ENCODE data around the gene OR4A16.

Gene OR4A16, protein sequence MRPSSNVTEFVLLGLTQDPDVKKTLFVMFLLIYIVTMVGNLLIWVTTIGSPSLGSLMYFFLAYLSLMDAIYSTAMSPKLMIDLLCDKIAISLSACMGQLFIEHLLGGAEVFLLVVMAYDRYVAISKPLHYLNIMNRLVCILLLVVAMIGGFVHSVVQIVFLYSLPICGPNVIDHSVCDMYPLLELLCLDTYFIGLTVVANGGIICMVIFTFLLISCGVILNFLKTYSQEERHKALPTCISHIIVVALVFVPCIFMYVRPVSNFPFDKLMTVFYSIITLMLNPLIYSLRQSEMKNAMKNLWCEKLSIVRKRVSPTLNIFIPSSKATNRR

DNA sequence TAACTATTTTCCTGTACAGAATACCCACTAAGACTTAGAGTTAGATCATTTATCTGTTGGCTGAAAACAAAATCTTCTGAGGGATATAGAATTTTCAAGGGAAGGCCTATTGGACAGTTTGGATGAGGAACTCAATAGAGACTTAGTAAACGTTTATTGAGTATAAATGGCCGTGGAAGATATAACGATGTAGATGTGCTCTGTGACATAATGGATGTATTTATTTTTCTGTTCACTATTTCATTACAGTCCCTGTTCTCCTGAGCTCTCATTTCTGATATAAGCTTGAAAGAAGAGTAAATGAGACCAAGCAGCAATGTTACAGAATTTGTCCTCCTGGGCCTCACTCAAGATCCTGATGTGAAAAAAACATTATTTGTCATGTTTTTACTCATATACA is at the start of gene OR4A16:
TSS of gene OR4A16 (plus strand) at position 301 of the 400 bp plus-strand sequence. CDS start at position 301, 0 bp downstream.
- no peak for DNase-seq (ENCODE audit: low read depth)

DNA sequence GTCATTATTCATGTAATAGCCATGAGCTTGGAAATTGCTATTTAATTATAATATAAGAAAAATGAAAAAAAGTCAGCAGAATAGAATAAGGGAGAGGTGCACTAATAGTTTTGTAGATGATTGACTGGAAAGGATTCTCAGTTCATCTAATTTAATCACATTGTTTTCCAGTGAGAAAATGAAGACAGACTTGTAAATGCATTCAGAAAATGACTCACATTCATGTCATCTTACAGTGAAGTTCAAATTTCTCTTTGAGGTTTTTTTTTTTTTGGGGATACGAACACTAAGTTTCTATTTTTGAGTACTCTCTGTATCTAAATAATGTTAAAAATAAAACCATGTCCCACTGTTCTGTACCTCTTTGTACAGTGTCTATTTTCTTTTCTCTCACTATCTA is 18.5 kb upstream of the OR4A16 start:
- no peak for DNase-seq (ENCODE audit: low read depth)

DNA sequence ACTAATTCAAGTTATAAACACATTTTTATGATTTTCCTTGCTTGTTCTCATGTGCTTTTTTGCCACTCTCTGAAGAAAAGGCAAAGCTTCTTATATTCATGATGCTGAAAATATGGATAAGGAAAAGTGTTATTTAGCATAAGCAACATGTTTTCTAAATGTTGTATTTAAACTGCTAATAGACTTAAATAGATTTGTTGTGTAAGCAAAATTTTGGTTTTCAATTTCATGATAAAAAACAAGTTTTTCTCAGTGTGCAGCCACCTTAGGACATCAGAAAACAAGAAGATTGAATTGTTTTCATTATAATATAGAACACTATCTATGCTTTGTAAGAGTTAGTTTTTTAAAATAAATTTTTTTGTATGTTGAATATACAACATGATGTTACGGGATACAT is 2.3 kb downstream of the OR4A16 start:
- no peak for DNase-seq (ENCODE audit: low read depth)

DNA sequence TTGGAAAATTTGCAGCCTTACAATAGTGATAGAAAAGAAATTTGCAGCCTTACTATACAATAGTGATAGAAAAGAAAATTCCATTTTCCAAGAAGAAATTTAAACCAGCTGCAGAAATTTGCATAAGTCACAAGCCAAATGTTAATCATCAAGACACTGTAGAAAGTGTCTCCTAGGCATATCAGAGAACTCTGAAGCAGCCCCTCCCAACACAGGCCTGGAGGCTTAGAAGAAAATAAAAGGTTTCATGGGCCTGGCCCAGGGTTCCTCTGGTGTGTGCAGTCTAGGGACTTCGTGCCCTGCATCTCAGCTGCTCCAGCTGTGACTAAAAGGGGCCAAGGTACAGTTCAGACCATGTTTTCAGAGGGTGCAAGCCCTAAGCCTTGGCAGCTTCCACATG is 6.0 kb downstream of the OR4A16 start:
- no peak for DNase-seq (ENCODE audit: low read depth)

DNA sequence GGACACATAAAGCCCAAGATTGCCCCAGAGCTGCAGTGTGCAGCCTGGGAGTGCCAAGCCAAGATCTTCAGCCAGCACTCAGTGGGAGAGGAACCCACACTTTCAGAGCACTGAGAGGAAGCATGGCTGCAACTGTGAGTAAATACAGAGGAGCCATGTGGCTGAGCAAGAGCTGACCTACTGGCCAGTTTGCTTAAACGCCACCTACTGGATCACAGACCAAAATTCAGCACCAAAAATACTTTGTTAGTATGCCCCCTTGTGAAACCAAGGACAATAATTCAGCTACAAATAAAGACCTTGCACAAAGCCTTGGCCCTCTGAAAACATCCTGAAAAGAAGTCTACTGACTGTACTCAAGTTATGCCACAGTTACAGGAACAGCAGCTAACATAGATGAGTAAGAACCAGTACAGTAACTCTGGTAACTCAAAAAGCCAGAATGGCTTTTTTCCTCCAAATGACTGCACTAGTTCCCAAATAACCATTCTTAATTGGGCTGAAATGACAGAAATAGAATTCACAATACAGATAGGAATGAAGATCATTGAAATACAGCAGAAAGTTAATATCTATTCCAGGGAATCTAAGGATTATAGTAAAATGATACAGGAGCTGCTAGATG is 14.7 kb downstream of the OR4A16 start:
- no peak for DNase-seq (ENCODE audit: low read depth)

DNA sequence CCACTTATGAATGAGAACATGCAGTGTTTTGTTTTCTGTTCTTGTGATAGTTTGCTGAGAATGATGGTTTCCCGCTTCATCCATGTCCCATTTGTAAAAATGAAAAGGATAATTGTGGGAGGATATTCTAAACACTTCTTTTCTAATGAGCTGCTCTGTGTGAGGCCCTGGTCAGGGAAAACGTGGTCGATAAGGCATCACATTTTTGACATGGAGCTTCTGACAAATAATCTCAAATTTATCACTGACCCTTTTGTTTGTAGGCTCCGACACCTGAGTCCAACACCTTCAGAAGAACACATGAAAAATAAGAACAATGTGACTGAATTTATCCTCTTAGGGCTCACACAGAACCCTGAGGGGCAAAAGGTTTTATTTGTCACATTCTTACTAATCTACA is 24.7 kb downstream of the OR4A16 start, which contains the start of gene OR4A15:
TSS of gene OR4A15 (plus strand) at position 301 of the 400 bp plus-strand sequence. CDS start at position 301, 0 bp downstream.
- no peak for DNase-seq (ENCODE audit: low read depth)
